HG02870 (cell line): ENCODE measurements around the gene CNNM3.

ENCODE experiments used
- ATAC-seq: cut with Tn5 transposase; IDR thresholded peaks from one replicate; pipeline ENCODE4 v1.9.1; 2021; ENCODE audit warnings: mild to moderate bottlenecking, moderate library complexity; ENCODE audit not compliant: unreplicated experiment

CNNM3 gene

DNA sequence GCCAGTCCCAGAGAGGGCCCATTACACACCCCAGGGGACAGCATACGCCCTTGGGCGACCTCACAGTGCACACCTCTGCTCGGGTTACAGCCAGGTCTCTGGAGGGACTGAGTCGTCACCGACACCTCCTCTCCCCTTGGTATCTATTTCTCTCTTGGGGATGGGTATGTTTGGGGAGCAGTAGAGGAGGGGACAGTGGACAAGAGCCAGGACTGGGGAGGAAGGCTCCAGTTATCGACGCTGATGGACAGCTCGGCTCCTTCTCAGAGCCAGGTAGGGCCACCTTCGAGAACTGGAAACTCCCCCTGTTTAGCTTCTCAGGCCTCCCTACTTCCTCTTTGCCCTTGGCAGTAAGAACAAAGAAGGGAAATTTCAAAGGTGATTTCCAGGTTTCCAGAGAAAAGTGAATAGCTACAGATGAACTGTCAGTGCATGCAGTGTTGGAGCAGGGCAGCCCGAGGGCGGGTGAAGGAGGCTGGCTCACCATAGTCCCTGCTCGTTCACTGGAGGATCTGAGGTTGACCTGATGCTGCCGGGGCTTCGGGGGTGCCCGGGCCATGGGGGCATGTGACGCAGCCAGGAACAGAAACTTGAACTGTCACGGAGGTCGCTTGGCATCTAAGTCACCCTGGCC, 58.2 kb downstream of the CNNM3 start:
- no peak for ATAC-seq

DNA sequence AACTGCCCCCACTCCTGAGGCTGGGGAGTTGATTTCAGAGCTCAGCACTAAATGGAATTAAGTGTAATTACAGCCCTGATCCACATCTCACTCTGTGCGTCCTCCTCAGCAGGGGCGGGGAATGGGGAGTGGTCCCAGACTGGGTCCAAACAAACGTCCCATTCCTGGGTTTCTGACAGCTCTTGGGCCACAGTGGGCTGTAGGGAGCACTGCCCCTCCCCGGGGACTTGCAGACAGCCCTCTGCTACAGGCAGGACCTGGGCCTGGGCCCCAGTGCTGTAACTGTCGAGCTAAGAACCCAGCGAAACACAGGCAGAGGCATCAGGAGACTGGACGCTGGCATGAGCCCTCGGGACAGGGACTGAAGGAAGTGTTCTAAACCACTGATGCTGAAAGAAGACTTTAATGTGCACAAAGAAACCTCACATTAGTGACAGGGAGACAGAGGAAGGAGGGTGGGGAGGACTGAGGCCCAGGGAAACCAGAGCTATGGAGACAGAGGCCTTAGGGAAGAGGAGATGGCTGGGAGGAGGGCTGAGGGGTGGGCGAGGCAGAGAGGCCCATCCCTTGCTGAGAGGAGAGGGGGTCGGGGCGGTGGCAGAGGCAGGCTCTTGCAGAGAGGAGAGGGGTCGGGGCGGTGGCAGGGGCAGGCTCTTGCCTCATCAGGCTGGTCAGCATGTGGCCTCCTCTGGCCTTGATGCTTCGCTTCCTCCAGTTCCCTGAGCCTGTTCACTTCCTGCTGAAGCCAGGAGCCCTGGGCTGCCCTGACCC, 59.6 kb downstream of the CNNM3 start:
- ATAC-seq = no peak

DNA sequence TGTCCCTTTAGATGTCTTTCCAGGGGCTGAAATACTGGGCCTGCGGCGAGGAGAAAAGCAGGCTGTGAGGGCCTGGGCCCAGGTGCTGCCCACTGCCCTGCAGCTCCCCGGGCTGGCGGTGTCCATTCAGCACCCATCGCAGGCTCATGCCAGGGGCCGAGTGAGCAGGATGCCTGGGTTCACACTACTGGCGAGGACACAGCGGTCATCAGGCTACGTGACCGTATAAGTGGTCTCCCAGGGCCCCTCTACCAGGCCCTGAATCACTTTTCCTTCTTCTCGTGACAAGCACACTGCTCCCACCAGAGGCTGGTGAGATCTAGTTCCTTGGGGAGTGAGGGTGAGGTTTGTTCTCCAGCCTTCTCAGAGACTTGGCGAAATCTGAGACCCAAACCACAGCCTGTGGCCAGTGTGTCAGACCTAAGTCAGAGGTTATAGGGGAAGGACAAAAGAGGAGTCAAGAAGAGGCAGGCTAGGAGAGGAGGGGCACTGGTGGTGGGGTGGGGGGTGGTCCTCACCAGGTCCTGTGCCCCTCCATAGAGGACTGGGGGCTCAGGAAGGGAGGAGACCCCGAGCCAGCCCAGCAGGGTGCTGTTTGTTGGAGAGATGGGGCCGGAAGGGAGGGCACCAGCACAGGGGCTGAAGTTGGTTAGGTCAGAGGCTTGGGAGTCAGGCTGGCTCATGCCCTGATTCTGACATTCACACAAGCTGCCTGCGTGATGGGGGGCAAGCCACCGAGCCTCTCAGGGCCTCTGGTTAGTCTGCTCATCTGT, 60.4 kb downstream of the CNNM3 start:
- ATAC-seq = no peak

DNA sequence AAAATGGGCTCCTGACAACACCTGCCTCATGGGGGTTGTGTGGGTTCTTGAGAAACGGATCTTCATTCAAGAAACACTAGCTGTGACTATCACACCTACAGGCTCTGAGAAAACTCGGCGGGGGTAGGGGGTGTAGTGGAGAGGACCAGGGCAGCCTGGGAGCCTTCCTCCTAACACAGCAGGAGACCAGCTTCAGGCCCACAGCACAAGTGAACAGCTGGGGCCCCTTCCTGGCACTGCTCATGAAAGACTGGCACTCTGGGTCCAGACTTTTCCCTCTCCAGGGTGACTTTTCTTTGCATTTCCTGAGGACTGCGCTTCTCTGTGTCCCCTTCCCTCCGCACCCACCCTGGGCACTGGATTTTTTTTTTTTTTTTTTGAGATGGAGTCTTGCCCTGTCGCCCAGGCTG, 61.0 kb downstream of the CNNM3 start:
- no peak for ATAC-seq

DNA sequence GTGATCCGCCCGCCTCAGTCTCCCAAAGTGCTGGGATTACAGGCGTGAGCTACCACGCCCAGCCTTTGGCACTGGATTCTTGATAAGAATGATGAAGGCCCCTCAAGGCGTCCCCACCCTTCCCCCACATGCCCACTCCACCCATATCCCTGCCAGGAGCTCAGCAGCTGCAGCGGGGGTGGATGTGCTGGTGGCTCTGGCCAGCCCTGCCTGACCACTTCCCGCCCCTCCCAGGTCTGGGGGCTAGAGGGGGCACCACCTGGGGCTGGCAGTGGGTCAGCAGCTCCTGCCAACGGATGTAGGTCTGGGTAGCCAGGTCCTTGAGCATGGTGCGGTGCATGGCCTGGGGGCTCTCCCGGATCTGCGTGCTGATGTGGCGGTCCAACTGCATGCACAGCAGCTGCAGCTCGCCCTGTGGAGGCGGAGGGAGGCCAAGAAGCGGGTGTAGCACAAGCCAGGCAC, 61.6 kb downstream of the CNNM3 start:
- no peak for ATAC-seq

DNA sequence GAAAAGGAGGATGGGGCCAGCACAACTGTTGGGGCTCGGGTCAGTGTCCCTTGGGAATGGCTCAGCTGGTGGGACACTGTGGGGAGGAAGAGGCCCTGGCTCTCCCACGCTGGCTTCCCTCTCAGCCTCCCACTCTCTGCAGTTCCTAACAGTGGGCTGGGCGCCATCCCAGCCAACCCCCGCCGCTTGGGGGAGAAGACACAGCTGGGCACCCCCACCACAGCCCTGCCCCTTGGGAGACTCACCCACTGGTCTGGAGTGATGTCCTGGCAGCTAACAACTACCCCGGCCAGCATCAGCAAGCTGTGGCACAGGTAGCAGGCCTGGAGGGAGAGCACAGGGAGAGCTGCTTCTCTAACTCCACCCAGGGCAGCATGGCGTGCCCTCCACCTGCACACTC, 62.1 kb downstream of the CNNM3 start:
- ATAC-seq = no peak

DNA sequence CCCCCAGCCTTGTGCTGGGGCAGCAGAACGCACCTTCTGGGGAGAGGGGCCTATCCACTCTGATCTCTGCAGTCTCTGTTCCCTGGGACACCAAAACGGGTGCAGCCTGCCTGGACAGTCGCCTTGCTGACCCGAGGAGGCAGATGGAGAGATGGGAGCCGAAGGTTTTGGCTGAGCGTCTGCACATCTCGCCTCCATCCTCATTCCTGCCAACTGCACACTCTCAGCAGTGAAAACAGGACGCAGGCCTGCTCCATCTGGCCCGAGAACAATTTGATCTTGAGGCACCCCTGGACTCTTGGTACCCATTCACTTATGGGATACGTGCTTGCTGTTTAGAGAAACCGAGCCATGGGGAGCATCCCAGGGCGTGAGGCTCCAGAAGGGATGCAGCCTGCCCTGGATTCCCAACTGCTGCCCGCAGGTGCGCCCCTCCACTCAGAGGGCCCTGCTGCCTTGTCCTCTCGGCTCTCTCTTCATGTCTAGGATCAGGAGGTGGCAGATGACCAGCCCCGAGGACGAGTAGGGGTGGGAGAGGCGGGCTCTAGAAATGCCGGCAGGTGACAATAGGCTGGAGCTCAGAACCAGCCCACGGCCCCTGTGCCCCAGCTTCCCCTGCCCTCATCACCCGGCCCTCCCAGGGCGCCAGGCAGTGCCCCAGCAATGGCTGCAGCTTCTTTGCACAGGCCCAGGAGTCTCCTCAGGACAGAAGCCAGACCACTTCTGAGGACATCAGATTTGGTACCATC, 62.9 kb downstream of the CNNM3 start:
- no peak for ATAC-seq

DNA sequence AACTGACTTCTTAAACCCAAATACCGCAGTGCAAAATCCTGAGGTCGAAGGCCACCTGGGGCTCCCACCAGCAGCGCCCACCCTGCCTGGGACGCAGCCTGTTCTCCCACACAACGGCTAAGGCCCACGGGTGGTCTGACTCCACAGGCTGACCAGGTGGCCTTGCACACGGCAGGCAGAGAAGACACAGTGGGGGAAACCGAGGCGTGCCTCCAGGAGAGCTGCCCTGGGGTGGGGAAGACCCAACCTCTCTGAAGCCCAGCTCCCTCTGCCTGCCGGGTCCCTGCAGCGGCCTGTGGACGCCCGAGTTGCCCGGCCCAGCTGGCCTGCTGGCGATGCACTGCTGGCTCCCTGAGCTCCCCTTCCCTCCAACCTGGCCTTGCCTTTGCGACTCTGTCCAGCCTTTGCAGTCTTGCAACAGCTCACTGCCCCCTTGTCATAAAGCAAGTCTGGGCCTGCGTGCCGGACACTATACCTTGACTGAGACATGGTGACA, 63.5 kb downstream of the CNNM3 start:
- no peak for ATAC-seq

DNA sequence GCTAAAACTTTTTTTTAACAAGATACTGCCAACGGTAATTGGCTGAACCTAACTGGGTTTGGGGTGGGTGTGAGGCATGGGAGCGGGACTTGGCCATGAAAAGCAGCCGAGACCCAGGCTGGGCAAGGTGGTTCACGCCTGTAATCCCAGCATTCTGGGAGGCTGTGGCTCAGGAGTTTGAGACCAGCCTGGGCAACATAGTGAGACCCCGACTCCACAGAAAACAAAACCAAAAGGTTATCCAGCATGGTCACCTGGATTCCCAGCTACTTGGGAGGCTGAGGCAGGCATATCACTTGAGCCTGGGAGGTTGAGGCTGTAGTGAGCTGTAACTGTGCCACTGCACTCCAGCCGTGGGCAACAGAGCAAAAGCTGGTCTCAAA, 64.8 kb downstream of the CNNM3 start:
- no peak for ATAC-seq

DNA sequence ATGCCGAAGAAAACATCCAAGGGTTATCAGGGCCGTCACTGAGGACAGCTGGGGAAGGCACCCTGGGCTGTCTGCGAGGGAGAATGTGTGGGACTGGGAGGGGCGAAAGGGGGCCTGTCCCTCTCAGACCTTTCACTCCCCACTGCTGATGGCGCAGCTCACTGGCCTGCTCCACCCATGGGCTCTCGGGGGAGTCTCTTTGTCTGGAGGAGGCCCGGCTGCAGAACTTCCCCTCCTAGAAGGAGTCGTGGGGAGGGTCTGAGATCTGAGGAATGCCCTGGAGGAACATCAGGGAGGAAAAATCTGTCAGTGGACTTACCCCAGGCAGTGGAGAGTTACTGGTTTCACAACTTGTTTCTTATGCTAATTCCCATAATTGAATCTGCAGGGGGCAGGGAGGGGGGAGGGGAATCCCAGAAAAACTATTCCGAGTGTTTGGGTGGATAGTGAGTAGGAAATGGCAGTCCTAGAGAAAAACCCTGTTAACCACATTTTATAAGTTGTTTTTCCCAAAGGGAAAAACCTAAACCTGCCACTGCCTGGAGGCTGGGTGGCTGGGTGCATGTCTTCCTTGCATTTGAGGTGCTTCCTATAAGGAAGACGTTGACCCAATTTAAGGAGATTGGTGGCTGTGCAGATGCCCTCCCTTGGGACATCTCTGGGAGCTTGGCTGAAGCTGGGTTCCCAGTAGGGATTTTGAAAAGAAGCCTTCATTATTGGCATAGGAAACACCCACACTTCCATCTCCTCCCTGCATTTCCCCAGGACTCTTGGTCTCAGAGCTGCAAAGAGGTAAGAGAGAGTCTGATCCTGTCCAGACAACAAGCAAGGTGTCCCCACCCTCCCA, 65.5 kb downstream of the CNNM3 start:
- ATAC-seq = no peak

DNA sequence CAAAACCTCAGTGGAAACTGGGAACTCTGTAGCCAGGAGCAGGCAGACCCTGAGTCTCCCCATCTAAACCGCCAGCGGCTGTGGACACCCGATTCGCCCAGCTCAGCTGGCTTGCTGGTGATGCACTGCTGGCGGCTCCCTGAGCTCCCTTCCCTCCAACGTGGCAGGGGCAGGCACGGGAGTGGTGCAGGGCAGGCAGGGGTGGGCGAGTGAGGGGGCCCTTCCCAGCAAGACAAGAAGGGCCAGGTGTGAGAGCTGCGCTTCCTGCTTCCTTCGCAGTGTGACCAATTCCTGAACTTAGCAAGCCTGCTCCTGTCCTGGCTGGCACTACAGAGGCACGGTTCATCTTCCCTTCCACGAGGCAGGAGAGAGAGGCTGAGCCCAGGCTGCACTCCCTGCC, 66.2 kb downstream of the CNNM3 start:
- ATAC-seq = no peak

DNA sequence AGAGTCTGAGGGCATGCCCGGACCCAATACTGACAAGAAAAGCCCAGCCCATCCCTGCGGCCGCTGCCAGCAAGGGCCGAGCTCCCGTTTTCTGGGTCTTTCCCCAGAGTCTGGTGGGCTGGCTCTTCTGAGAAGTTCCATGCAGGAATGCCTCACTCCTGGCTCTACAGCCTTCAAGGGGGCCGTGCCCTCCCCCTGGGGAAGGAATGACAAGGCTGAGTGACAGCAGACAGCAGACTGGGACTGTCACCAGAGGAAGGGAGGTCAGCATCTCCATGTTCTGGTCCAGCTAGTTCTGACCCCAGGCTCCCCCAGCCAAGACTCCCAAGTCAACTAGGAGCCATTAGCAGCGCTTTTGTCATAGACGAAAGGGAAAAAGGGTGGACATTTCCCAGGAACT, 66.8 kb downstream of the CNNM3 start:
- ATAC-seq = no peak

DNA sequence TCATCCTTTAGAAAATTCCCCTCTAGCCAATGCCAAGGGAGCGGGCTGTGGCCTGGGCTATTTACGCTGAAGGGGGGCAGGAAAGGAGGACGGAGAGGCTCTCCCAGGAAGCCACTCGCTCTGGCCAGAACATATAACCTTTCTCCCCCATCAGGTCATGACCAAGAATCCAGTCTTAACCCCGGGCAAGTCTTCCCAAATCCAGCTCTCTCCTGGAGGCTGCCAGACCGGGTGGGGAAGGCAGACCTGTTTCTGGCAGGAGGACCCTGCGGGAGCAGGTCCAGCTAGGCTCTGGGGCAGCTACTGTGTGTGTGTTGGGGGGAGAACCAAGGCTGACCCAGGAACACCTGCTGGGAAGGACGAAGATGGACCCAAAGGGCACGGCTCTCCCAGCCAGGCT, 67.2 kb downstream of the CNNM3 start:
- ATAC-seq = no peak
